H1 (cell line): ENCODE data around the gene TMEM238. TPM values are rescaled to one million over a fixed set of nuclear protein-coding genes. Genes with fewer than 3 reads are reported as not detected.

Source experiments
- CTCF ChIP-seq, 3 experiments: IDR thresholded peaks; 1 replicate in 2 of 3; 2 replicates in 1 of 3; pipeline versions ENCODE4 v1.5.1 to v1.6.1; 2011; ENCODE audit warnings: low read length in 3 of 3, mild to moderate bottlenecking in 3 of 3, inconsistent platforms in 2 of 3, low read depth in 1 of 3, moderate library complexity in 1 of 3; ENCODE audit not compliant: insufficient read depth in 1 of 3; ENCODE audit errors: control extremely low read depth in 1 of 3
- EZH2 ChIP-seq: fragments of 200-600 bp; sonication (generic); IDR thresholded peaks from 2 replicates; pipeline ENCODE4 v1.7.1; 2012; ENCODE audit warnings: low read depth, mild to moderate bottlenecking, moderate library complexity, low read length, inconsistent platforms; ENCODE audit not compliant: severe bottlenecking
- RFX5 ChIP-seq: IDR thresholded peaks from 2 replicates; pipeline ENCODE4 v1.6.1; 2011; ENCODE audit warnings: low read depth, low read length, improper control_type of control experiment, borderline replicate concordance
- TBP ChIP-seq: IDR thresholded peaks from 2 replicates; pipeline ENCODE4 v1.6.1; 2011; ENCODE audit warnings: low read depth, low read length, improper control_type of control experiment
- TEAD4 ChIP-seq: IDR thresholded peaks from 2 replicates; pipeline ENCODE4 v1.6.1; 2012; ENCODE audit warnings: low read depth, low read length, inconsistent platforms, mixed read lengths
- polyA plus RNA-seq, 7 experiments: library from polyadenylated mRNA; depleted of rRNA in 3 of 7; stranded (reverse) in 5 of 7; unstranded in 2 of 7; fragments of >200 nt in 5 of 7; fragments of 200-250 nt in 2 of 7; gene quantifications; 1 replicate in 5 of 7; 2 replicates in 1 of 7; 4 replicates in 1 of 7; pipeline versions ENCODE4 v1.2.1 to v1.2.3, GENCODE V29; 2011 to 2013; ENCODE audit warnings: missing spikeins in 2 of 7, mixed read lengths in 2 of 7
- total RNA-seq: library from RNA; stranded (reverse); fragmentation: NEBNext Ultra II Directional; extraction: Animal tissue kit (Norgen Biotek cat#: 25700); gene quantifications from 2 replicates; pipeline ENCODE4 v1.2.1, GENCODE V29; 2021
- TF ChIP-seq, protein P1 (sequence below): IDR thresholded peaks from 2 replicates; pipeline ENCODE4 v1.6.1; 2012; ENCODE audit warnings: inconsistent platforms

The TMEM238 gene
- total and polyA plus RNA-seq, 2 of the 8 experiments (the other 6 are each of a cell fraction or from before 2014, with no cell fraction given) = 0.53 to 3.8 TPM

DNA sequence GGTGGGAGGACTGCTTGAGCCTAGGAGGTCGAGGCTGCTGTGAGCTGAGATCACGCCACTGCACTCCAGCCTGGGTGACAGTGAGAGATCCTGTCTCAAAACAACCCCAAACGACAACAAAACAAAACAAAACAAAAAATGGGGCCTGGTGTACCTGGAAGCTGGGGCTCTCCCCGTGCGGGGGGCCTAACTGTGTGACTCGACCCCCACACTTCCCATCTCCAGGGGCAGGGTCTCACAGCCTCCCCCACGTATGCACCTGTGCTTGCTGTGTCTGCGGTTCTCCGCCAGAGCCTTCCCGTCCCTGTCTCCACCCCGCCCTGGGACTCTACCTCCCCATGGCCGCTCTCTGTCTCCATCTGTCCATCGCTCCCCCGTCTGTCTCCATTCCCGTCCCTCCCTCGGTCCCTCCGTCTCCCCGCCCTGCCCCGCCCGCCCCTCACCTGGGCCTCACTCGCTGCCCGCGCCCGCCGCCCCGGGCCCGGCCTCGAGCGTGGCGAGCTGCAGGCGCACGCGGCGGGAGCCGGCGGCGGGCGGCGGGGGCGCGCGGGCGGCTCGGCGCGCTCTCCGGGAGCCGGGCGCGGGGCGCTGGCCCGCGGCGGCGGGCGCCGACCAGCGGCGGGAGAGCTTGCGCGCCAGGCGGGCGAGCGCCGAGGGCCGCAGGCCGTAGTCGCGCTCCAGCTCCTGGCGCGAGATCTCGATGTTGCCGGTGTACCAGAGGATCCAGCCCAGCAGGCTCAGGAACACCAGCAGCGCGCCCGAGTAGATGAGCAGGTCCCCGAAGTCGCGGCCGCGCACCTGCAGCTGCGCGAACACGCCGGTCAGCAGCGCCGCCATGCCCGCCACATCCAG lies 587 bp downstream of the TMEM238 start (continued):
- TF ChIP-seq TBP (no peak), EZH2 (no peak), TEAD4 (no peak), CTCF (IDR thresholded peaks at IDR 0.05; ENCODE audit: control extremely low read depth in 1 of 3, insufficient read depth in 1 of 3, low read depth in 1 of 3, low read length in 3 of 3) (peak in 1 of 3 experiments; percentile 18; a peak in 1 of 4 replicates), RFX5 (no peak)
- TF ChIP-seq, protein P1, sequence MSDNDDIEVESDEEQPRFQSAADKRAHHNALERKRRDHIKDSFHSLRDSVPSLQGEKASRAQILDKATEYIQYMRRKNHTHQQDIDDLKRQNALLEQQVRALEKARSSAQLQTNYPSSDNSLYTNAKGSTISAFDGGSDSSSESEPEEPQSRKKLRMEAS = peak; percentile 52; the same call in 1 of the 2 replicates
